HT-29 (cell line): ENCODE data around the gene MTFMT. TPM values are rescaled to one million over a fixed set of nuclear protein-coding genes. Genes with fewer than 3 reads are reported as not detected.

Experiments
- DNase-seq: peaks from one replicate; pipeline ENCODE4 v3.0.0-alpha.2; 2015; ENCODE audit warnings: low spot score
- total RNA-seq: library from RNA; depleted of rRNA; stranded (reverse); fragments of >200 nt; shearing (Covaris generic); gene quantifications from 2 replicates; pipeline ENCODE4 v1.2.3, GENCODE V29; 2014

The MTFMT gene
- total RNA-seq, 1 experiment from 2014 or later = 17.1 TPM

GRCh38 chr15:65060641-65061397 lies 31.4 kb upstream of the MTFMT start:
- no peak for DNase-seq

- DNase-seq = no peak
Measured at GRCh38 chr15:65059931-65060596, 30.6 kb upstream of the MTFMT start.

- no peak for DNase-seq
Measured at GRCh38 chr15:65059369-65059750, 29.9 kb upstream of the MTFMT start.

GRCh38 chr15:65058394-65059368 lies 29.2 kb upstream of the MTFMT start:
- DNase-seq = no peak

GRCh38 chr15:65057549-65057940 lies 28.1 kb upstream of the MTFMT start:
- DNase-seq = no peak

- DNase-seq = peak; percentile 97
Measured at GRCh38 chr15:65056868-65057548, 27.6 kb upstream of the MTFMT start.

- no peak for DNase-seq
Measured at GRCh38 chr15:65056106-65056505, 26.7 kb upstream of the MTFMT start.

GRCh38 chr15:65055201-65055870 lies 25.9 kb upstream of the MTFMT start:
- DNase-seq = peak; percentile 40

- peak; percentile 94 for DNase-seq
Measured at GRCh38 chr15:65054333-65055200, 25.1 kb upstream of the MTFMT start.

GRCh38 chr15:65052956-65053355 lies 23.5 kb upstream of the MTFMT start:
- no peak for DNase-seq

GRCh38 chr15:65051266-65051665 lies 21.8 kb upstream of the MTFMT start:
- DNase-seq = no peak

GRCh38 chr15:65050270-65050669 lies 20.8 kb upstream of the MTFMT start:
- no peak for DNase-seq

GRCh38 chr15:65049418-65049840 lies 20.0 kb upstream of the MTFMT start:
- DNase-seq = peak; percentile 99

GRCh38 chr15:65048241-65048640 lies 18.8 kb upstream of the MTFMT start:
- DNase-seq = no peak

GRCh38 chr15:65044724-65045481 lies 15.5 kb upstream of the MTFMT start, which contains the start of gene SLC51B:
Gene SLC51B (plus strand): TSS chr15:65045387. CDS start chr15:65050005, 4,618 bp downstream.
- peak; percentile 84 for DNase-seq

- peak; percentile 41 for DNase-seq
Measured at GRCh38 chr15:65044218-65044617, 14.8 kb upstream of the MTFMT start.

GRCh38 chr15:65042776-65043327 lies 13.4 kb upstream of the MTFMT start:
- DNase-seq = peak; percentile 82

- DNase-seq = no peak
Measured at GRCh38 chr15:65041787-65042186, 12.3 kb upstream of the MTFMT start.

GRCh38 chr15:65040461-65040860 lies 11.0 kb upstream of the MTFMT start:
- DNase-seq = no peak
